Stimulated activated CD4-positive, alpha-beta T cell treated with anti-CD3 and anti-CD28 coated beads, Interleukin-1b, Interleukin-23, amount 100 ng/mL, for 24 hours (primary cell): ENCODE measurements around the gene CRACR2A.

Source experiments
- DNase-seq, 4 experiments: peaks; one replicate each; pipeline ENCODE4 v3.0.0-alpha.2; 2020; ENCODE audit warnings: low read depth in 4 of 4, low spot score in 1 of 4

CRACR2A gene

DNA sequence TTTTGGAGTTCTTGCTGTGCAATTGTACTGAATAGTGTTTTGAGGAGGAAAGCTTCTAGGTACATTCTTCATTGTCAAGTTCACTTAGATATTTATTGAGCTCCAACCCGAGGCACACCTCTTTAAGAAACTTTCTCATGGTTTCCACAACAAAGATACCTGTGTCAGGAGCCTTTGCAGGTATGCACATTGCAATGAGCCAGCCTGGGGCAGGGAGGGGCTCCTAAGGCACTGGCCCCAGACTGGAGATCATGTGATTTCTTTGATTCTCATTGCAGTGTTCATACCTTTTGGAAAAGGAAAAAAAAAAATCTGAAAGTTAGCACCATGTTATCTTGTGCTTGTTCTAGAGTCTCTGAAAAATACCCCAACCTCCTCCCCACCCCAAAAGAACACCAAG, 181.6 kb downstream of the CRACR2A start:
- no peak for DNase-seq

- DNase-seq: no peak
These were observed 184.2 kb downstream of the CRACR2A start for GRCh38 chr12:3568695-3569094.

DNA sequence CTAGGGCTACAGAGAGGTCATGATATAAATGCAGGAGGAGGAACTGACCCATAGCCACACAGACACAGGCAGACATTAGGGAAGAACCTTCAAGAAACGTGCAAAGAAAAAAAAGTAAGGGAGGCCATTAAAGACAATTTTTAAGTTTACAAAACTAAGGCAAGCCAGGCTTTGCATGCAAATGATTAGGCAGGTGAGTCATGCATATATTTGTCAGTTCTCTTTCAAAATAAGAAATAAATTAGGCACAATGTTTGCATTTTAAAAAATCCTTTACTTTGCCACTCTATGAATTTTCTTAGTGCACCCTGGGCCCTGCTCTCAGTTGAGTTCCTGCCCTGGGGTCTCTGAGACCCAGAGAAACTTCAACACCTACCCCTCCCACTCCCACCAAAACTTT, 186.9 kb downstream of the CRACR2A start:
- no peak for DNase-seq
